LoVo (cell line): ENCODE results near the gene FBXO40.
"Not testable (repeated sequence)": the region's sequence is repeated elsewhere in the genome, so short reads cannot be mapped to it uniquely, and the experiment has no call there.

Experiments
- DNase-seq: peaks from one replicate; pipeline ENCODE4 v3.0.0-alpha.2; 2016; ENCODE audit warnings: low spot score

FBXO40 gene

DNA sequence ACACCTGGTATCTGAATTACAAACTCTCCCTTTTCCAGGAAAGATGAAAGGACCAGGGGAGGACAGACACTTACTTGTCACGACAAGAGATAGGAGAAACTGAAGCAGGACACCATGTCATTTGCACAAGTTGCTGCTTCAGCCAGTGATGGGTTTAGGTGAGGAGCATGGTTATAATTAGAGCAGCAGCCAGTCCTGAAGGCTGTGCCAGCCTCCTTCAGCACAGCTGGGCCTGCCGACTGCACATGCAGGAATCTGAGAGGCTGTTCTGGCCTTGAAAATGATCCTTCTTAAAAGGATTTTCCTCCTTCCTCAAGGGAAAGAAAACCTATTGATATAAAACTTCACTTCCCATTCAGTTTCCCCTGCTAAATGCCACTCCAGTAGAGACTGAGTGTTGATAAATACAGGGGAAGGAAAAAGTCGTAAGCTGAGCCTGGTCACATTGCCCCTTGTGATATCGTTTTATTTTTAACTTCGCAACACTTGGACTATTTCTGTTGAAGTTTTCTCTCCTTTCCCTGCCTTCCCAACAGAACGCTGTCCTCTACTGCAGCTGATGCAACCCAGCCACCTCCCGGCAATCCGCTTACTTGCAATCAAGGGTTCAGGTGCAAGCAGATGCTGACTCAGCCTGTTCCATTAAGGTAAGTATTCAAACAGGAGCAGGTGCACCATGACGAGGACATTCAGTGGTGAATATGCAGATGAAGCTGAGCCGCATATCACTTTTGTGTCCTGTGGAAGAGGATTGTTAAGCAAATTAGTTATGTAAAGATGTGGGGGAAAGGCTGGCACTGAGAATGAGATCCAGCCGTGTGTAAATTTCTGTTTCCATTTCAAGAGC, at the start of gene FBXO40:
Gene FBXO40 (plus strand): TSS at position 524 of the 847 bp plus-strand sequence. CDS start 27,197 bp downstream, outside the sequence.
- DNase-seq: no peak

GRCh38 chr3:121545049-121545573, 48.1 kb upstream of the FBXO40 start:
- DNase-seq: no peak

GRCh38 chr3:121545574-121546455, 47.4 kb upstream of the FBXO40 start, which contains the start of gene POLQ:
POLQ (minus strand) TSS chr3:121545988; CDS start chr3:121545877, 111 bp downstream.
- DNase-seq: peak; percentile 92

GRCh38 chr3:121552379-121552778, 40.8 kb upstream of the FBXO40 start:
- no peak for DNase-seq

DNA sequence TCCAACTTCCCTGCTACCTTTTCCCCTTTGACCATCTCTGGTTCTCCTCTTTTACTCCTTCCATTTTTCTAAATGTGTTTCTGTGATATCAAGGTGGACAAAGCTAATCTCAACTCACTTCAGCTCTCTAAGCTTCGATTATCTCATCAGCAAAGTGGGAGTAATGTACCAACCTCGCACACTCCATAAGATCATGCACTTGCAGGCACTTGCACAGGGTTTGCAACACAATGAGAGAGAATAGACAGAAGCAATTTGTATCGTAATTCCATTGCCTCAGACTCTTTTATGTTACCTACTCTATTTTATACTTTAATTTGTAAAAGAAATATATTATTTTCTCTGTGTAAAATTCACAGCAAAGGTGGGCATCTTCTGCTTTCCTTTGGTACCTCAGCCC, 40.4 kb upstream of the FBXO40 start:
- no peak for DNase-seq

DNA sequence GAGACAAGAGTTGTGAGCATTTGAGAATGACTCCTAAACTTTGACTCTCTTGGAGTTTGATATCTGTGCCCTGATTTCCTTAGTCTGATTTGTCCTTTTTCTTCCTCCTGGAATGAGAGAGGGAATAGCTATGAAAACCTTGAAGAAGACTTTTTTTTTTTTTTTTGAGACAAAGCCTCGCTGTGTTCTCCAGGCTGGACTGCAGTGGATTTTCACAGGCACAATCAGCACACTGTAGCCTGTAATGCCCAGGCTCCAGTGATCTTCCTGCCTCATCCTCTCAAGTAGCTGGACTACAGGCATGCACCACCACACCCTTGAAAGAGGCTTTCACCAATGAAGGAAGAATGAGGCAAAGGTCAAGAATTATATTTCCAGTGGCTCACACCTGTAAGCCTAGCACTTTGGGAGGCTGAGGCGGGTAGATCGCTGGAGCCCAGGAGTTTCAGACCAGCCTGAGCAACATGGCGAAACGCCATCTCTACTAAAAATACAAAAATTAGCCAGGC, 35.7 kb upstream of the FBXO40 start:
- DNase-seq: no peak

- DNase-seq: no peak
Observed at GRCh38 chr3:121562148-121562547, 31.0 kb upstream of the FBXO40 start.

DNA sequence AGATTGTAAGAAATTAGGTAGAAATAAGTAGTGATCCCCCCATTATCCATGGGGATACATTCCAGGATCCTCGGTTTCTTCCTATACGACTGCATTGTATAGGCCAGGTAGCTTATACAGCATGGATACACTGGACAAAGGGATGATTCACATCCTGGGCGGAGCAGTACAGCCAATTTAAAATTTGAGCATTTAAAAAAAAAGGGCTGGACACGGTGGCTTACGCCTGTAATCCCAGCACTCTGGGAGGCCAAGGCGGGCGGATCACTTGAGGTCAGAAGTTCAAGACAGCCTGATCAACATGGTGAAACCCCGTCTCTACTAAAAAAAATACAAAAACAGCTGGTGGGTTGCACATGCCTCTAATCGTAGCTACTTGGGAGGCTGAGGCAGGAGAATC, 26.4 kb upstream of the FBXO40 start:
- DNase-seq: no peak

DNA sequence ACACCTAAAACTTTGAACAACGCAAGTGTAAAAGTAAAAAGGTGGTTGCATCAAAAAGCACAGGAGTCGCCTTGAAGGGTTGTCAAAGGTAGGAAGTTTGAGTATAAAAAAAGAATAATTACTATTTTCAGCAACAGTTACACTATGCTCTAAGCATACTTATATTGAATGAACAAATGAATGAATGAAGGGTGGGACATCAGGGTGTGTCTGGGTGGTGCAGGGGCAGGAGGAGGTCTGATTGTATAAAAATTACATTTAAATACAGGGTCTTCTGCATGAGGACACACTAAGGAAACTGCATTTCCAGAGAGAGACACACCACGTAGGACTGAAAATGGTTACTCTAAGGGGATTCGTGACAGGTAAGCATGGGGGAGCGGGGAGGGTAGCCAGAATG, 25.5 kb upstream of the FBXO40 start, which contains the start of gene ARGFX:
Gene ARGFX (plus strand): TSS at position 301 of the 400 bp plus-strand sequence. CDS start 2,765 bp downstream, outside the sequence.
- DNase-seq: no peak

DNA sequence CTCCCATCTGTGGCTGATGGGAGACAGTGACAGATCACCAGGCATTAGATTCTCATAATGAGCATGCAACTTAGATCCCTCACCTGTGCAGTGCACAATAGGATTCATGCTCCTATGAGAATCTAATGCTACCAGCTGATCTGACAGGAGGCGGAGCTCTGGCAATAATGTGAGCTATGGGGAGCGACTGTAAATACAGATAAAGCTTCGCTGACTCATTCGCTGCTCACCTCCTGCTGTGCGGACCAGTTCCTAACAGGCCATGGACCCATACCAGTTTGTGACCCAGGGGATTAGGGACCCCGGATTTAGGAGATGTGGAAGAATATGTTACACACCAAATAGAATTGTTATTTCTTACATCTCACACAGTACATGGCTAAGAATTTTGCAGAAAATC, 18.7 kb upstream of the FBXO40 start:
- peak; percentile 61 for DNase-seq

DNA sequence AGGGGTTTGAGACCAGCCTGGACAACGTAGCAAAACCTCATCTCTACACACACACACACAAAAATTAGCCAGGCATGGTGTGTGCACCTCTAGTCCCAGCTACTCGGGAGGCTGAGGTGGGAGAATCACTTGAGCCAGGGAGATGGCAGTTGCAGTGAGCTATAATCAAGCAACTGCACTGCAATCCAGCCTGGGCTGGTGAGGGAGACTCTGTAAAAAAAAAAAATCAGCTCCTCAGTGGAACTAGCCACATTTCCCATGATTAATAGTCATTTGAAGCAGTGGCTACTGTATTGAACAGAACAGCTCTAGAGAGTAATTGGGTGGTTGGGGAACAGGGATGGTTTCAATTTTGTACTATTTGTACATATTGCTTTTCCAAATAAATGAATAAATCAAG, 11.5 kb upstream of the FBXO40 start:
- no peak for DNase-seq

- no peak for DNase-seq
Observed at GRCh38 chr3:121584418-121584817, 8.8 kb upstream of the FBXO40 start.

DNA sequence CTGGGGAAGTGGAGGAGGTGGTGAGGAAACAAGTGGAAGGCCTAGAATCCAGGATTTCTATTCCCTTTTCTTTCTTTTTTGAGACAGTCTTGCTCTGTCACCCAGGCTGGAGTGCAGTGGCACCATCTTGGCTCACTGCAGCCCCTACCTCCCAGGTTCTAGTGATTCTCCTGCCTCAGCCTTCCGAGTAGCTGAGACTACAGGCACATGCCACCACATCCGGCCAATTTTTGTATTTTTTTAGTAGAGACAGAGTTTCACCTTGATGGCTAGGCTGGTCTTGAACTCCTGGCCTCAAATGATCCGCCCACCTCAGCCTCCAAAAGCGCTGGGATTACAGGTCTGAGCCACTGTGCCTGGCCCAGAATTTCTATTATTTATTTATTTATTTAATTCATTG, 627 bp downstream of the FBXO40 start:
- DNase-seq: not testable (repeated sequence)

- DNase-seq: no peak
Observed at GRCh38 chr3:121594850-121595249, 1.7 kb downstream of the FBXO40 start.

DNA sequence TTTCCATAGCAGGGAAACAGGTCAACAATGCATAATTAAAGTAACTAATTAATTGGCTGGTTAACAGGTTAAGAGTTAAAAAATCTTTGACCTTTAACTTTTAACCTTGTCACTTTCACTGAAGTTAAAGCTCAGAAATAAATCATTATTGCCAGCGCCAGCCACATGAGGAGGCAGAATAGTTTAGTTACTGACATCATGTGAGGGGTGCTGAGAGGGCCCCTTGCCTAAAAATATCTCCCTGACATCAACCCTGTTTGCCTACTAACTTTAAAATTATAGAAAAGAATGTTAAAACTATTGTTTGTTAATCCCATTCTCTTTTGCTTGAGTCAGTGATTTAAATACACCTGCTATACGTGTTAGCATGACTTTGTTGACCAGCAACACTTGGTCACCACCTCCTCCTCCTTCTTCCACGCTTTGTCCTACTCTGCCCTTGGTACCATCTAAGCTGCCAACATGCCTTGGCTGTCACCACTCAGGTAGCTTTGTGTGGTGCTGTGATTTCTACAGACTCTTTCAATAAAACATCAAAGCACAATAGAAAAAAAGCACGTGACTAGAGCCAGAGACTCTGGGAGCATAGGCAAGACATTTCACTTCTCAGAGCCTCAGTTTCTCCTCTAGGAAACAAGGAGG, 2.7 kb downstream of the FBXO40 start:
- DNase-seq: no peak

- DNase-seq: no peak
Observed at GRCh38 chr3:121598564-121598963, 5.4 kb downstream of the FBXO40 start.

- DNase-seq: not testable (repeated sequence)
Observed at GRCh38 chr3:121599900-121600299, 6.7 kb downstream of the FBXO40 start.

GRCh38 chr3:121601212-121601812, 8.1 kb downstream of the FBXO40 start:
- DNase-seq: no peak

- no peak for DNase-seq
Observed at GRCh38 chr3:121604759-121605158, 11.6 kb downstream of the FBXO40 start.

- DNase-seq: no peak
Observed at GRCh38 chr3:121606106-121606505, 12.9 kb downstream of the FBXO40 start.

DNA sequence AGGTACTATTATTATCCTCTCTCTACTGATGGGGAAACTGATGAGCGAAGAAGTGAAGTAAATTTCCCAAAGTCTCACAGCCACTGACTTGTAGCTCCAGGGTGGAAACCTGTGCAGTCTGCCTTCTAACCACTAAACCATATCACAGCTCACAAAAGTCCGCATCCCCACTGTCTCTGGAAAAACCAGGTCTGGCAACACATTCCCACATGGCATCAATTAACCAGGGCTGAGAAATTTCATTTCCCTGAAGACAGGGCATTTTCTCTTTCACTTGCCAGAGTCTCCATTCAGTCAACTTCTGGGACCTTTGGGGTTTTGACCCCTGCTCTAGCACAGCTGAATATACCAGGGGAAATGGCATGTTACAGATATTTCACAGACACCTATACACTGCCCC, 26.5 kb downstream of the FBXO40 start:
- no peak for DNase-seq
